NCI-H2227 treated with DMSO at 0.1 percent for 48 hours (cell line): ENCODE results near the gene EGFLAM.

ENCODE experiments used
- DNase-seq: peaks from one replicate; lab custom pipeline; 2025; lab: John Stamatoyannopoulos, UW

The EGFLAM gene

DNA sequence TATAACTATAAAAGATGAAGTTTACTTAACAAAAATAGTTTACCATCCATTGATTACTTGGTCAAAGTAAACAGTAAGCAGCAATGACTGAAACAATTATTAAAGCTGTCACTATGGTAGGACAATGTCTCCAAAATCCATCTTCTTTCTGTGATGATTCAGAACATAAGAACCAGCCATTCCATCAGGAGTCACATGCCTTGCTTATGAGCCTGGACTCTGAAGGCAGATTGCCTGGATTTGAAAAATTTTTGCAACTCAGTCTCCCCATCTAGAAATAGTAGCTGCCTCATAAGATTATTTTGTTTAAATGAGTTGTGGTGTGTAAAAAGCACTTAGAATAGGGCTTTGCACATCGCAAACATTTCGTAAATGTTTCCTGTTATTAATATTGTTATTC is 161.9 kb downstream of the EGFLAM start:
- no peak for DNase-seq

DNA sequence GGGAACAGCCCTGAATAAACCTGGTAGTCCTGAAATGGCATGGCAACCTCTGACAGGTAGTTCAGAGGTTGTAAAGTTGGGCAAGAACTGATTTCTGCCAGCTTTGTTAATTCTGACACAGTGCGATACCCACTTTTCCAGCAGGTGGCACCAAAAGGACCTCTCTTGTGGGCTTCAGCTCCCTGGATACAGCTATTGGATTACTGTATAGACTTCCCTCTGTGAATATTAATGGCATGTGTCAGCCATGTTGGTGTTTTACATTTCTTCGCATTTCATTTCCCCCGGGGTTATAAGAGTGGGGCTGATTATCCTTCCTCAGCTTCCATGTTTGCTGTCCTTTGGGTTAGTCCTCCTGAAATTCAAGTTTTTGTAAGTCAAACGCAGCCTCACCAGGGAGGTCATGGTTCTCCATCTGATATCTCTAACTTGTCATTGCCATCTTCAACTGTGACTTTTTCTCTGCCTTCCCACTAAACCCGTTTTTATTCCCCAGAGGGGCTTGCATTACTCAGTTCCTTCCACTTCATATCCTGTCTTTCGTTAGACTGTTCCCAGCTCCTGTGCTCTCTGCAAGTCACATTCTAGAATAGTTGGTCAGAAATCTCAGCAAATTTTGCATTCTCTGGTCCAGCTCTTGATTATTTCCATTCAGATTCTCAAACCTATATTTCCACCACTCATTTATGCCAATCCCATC is 162.5 kb downstream of the EGFLAM start:
- DNase-seq: peak; percentile 66

DNA sequence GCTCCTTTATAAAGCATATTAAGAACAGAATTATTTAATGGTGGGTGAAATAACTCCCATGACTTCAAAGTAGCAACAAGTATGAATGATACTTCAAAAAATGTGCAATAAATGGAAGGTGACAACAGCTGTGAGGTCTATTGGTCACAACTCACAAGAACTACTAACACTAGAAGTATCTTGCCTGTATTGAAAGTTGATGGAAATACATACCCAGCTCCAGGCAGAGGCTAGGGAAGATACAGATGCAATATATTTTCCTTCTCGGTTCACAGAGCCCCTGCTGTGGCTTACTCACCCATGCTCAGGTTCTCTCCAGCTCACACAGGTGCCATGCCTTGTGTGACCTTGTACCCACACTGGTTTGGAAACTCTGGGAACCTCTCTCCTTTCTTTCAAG is 164.3 kb downstream of the EGFLAM start:
- DNase-seq: no peak

DNA sequence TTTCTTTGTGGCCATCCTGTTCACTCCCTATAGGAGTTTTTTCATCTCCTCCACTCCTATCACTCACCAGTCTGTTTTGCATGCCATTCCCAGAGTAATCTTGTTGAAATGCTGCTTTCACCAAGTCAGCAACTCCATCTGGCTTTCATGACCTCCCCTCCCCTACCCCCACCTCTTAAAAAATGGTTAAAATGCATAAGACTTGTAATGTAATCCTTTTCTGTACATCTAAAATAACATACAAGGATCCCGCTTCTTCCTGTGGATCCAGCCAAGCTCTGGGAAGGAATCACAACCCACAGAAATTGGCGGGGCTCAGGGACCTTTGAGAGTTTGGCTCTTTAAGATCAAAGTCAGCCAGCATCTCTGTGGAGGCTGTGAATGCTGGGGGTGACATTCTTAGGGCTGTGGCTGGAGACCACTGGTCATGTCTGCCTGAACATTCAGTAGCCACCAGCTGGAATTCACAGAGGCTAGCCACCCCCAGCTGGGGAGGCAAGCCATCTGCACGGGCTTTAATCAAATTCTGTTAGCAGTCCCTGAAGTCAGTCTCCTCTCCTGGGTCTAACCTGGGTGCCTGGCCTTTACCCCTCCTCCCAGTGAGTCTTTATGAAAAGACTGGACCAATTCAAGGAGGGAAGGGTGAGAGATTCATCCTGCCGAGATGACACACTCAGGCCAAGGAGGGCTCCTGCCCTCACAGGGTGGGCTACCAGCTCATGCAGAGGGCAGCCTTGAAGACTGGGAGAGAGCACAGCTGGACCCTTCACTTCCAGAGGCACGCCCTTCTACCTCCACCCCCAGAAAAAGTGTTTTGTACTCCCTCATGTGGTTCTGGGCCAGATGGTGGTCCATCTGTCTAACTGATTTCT is 165.2 kb downstream of the EGFLAM start:
- no peak for DNase-seq

DNA sequence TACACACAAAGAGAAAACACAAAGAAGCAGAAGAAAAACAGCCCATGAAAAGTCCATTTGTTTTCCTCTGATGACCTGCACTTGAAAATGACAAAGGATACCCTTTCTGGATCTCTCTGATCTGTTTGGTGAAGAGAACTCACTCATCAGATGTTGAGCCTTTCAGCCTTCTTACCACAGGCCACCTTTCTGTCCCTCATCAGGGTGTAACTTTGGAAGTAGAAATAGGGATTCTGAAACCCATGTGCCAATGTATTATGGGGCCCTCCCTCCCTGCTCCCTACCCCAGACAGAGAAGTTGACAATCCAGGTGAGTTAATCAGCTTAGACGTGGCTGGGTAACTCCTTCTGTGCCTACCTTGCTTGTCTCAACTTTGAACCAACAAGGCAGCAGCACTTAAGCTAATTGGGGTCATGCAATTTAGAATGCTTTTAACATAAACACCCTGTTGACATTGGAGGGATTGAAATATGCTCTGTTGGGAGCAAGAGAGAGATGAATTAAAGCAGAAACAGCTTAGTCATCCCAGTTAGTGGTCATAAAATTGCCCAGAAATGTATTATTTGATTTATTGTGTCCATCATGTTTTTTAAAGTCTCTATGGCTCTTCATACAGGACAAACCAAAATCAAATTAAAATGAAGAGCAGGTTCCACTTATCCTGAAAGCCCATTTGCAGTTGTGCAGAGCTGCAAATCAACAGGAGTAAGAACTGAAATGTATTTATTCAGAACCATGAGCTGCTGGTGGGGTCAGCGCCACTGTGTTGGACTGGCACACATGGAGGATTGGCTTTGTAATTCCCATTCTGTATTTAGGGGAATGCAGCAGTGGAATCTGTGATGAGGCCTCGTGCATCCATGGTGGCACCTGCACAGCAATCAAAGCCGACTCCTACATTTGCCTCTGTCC is 166.0 kb downstream of the EGFLAM start:
- no peak for DNase-seq

DNA sequence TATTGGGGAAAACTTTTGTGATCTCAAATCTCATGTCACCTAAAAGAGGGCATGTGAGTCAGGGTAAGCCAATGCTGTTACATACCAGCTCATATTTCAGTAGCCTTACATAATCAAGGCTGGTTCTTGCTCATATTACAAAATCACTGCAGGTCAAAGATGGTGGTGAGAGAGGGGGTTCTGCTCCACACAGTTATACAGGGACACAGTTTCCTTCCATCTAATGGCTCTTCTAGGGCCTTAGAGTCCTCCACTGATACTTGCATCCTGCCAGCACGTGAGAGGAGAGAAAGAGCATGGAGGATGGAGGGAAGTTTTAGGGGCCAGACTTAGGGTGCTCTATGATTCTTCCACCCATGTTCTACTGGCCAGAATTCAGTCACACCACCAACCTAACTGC is 168.1 kb downstream of the EGFLAM start:
- DNase-seq: no peak

DNA sequence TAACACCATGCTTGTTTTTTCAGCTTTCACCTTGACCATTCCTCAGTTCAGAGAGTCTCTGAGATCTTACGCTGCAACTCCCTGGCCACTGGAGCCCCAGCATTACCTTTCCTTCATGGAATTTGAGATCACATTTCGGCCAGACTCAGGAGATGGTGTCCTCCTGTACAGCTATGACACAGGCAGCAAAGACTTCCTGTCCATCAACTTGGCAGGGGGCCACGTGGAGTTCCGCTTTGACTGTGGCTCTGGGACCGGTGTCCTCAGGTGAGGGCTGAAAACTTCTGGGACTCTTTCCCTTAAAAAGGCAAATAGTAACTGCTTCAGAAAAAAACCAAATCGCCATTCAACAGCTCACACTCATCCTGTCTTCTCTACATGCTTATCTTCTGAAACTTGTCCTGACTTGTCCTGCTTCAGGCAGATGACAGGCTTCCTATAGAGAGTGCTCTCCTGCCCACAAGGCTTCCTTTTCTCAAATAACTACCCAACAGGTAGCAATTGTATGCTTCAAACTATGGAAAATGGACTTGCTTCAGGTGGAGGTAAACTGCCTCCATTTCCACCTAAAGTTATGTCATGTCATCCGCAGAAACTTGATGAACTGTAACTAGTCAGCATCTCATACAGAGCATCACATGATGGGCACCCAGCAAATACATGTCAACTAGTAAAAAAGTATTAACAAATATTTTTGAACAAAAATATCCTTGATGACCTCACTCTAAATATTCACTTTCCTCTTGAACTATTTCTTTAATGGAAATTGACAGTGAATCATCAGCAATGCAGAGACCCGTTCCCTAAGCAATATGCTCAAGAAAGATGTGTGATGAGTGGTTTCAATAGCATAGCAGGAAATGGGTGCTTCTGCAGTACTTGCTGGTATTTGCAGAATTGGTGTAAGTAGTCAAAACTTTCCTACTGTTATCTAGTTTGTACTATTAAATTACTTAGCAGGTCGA is 168.9 kb downstream of the EGFLAM start:
- no peak for DNase-seq

DNA sequence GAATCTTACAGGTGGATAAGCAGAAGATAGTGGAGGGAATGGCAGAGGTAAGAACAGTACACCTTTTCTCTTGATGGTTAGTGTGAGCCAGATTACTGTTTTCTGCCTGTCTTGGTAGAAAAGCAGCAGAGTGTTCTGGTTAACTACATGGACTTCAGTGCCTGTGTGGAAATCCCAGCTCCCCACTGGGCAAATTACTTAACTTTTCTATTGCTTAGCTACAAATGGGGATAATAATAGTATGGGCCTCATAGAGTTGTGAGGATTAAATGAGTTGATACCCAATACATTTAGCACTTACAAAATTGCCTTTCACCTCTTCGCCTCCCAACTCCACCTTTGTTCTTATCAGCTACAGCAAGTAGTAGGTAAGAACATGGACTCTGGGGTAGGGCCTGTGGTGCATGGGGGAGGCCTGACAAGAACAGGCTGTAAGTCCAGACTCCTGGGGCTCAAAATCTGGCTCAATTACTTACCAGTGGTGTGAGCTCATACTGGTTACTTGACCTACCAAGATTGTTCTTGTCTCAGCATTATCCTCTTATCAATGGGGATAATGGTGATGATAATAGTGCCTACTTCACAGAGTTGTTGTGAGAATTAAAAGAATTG is 173.0 kb downstream of the EGFLAM start:
- peak; percentile 50 for DNase-seq

DNA sequence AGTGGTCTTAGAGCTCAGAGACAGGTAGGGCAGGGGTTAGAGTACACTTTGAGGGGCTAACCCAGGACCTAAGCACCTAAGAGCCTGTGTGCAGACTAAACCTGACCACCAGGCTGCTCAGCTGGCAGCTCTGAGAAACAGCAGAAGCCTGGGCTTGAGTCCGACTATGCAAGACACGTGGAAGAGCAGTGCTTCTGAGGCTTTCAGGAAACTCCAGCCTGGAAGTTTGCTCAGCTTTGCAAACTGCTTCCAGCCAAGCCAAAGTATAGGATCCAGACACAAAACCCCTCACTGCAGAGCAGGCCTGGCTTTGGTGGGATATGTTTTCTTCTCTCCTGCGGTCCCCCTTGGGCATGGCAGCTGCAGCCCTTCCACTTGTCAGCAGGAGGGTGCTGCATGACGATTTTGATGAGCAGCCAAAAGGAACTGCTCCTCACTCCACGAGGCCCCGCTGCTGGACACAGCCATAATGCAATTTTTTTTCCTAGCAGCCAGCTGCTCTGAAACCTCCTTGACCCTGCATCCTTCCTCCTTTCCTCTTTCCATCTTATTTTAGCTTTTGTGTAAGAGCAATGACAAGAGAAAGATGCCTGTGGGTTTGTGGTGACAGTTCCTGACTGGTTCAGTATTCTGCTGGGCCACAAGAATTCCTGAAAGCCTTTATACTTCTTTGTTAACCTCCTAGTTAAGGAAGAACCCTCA is 175.0 kb downstream of the EGFLAM start:
- no peak for DNase-seq

DNA sequence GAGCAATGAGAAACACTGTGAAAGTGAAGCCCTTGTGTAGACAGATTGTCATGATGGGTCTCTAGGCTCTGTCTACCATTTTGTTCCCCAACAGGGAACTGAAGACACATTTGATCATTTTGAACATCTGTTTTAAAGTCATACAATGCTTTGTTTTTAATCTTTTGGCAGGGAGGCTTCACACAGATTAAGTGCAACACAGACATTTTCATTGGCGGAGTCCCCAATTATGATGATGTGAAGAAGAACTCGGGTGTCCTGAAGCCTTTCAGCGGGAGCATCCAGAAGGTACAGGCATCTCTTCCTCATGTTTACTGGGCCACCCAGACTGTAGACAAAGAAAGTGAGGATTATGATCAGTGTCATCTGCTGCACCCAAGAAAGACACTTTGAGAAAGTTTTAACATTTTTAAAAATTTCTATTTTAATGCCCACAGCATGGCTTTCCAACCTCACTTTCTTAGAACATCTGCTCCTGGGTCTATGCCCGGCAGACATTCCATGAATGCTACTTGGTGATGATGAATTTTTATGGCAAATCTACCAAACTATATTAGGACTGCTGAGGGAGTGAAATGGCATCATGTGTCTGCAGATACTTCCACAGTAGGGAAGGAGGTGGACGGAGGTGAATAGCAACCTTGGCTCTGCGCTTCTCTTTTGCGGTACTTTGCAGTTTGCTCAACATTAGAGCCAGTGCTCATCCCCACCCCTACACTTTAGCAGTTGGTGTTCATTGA is 176.8 kb downstream of the EGFLAM start:
- no peak for DNase-seq

DNA sequence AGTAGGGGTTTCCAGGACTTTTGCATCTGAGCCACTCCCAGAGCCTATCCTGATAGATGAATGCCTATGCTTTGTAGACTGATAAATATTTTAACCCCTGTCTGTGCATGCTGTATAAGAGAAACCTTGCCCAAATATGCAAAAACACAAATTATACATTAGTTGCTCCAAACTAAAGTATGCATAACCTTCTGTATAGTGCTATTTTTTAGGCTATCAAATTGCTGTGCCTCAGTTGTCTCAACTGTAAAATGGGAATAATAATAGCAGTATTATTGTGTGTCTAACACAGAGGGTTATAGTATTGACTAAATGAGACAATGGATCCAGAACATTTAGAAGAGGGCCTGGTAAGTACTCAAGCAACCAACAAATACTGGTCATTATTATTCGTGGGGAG is 180.4 kb downstream of the EGFLAM start:
- DNase-seq: no peak

DNA sequence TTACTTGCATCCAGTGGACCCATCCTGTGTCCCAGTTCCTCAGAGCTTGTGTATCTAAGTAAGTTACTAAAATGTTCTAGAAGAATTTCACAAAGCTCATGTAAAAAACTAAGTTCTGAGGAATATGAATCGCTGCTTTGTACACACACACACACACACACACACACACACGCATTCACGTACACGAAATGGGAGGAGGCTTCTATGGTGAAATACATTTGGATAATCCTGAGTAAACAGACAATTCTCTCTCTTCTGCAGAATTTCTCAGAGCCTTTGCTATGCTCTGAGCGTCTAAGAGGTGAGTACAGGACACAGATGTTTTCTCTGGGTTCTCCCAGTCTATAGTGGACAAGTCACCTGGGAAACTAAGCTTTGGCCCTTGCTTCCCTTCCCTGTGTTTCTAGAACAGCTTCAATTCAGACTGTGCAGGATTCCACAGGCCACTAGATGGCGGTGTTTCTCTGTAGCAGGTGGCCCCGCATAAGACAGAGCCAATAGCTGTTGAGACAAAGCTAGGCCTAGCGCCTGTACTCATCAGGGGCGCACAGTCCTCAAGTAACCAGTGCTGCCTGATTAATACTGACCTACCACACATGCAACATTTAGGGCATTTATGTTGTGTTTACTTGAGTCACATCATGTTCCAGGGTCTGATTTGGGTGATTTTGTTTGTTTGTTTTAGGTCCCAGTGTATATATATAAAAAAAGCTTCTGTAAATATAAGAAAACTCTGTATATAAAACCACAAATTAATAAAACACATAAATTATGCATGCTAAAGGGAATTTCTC is 183.3 kb downstream of the EGFLAM start:
- peak; percentile 96 for DNase-seq

DNA sequence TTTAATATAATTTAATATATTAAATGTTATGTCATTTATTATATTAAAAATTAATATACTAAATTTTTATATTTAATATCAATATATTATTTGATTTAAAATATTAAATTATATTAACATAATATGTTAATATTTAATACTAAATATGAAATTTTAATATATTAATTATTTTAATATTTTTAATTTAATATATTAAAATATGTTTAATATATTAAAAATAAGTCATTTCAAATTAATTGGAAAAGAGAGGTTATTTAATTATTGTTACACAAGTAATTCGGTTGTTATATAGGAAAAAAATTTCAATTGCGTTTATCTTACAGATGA is 183.9 kb downstream of the EGFLAM start:
- no peak for DNase-seq

DNA sequence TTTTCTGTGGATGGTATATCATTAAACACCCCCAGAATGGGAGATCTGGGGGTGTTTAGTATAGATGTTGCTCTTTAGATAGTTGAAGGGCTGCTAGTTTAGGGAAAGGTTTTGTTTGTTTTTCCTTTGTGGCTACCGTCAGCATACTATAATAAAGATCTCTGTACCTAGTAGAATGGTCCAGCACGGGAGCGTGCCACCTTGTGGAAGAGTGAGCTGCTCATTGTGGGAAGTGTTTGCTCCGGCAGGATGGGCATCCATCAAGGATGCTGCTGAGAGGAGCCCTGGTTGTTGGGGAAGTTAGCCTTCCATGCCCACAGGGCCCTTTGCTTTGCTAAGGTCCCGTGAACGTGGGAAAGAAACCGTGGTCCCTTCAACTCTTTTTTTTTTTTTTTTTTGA is 185.0 kb downstream of the EGFLAM start:
- DNase-seq: no peak

DNA sequence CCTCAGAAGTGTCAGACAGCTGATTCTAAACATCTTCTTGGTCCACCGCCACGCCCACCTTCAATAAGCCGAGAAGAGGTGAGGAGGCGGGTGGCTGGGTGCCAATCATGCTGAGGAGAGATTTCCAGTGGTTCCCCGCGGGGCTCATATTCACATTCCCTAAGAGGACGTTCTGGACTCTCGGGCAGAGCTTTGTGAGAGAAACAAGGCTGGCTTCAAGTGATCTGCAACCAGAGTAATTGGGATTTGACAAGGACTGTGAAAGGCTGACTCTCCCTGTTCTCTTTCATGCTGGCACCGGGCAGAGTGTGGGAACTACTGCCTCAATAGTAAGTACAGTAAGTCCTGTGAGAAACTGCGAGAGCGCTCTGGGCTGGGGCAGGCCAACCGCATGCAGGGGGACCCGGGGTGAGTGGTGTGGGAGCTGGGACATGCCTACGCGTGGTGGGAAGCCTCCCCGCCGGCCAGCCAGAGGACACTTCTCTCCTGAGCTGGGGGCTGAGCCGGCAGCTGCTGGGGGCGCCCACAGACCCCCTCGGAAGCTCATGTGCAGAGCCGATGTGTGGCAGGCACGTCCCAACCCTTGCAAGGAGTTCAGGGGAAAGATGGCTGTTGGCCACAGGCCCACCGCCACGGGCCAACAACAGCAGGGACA is 187.1 kb downstream of the EGFLAM start:
- peak; percentile 46 for DNase-seq

DNA sequence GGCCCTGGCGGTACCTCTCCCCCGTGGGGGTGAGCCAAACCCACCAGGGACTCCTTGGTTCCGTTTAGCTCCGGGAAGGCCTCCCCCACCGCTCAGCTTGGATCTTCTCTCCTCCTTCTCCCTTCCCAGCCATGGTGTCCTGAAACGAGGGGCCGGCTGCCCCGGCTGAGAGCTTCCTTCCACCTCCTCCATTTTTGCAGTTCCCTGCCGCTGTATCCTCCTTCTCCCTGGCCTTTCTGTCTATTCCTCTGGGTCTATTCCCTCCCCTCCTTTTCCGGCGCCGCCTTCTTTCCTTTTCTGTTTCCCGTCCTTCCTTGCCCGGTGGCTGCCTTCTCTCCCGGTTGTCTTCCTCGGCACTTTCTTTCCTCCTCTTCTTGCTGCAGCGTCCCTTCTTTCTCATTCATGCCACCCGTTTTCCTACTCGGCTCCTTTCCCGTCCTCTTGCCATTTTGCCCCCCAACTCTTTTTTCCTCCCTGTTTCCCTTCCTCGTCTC is 187.7 kb downstream of the EGFLAM start:
- DNase-seq: no peak

DNA sequence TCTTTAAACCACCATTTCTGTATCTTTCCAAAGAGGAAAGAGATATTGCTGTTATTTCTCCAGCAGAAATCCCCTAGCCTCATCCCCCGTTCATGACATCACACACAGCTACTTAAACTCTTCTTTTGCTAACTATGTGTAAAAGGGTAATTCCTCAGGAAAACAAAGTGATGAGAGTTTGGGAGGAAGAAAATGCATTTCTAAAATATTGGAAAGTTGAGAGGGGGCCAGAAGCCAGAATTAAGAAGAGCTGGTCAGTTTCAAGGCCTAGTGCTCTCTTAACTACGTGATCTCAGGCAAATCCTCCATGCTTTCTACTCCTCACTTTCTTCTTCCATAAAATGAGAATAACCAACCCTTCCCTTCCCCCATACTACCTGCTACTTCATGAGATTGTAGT is 188.7 kb downstream of the EGFLAM start:
- no peak for DNase-seq

DNA sequence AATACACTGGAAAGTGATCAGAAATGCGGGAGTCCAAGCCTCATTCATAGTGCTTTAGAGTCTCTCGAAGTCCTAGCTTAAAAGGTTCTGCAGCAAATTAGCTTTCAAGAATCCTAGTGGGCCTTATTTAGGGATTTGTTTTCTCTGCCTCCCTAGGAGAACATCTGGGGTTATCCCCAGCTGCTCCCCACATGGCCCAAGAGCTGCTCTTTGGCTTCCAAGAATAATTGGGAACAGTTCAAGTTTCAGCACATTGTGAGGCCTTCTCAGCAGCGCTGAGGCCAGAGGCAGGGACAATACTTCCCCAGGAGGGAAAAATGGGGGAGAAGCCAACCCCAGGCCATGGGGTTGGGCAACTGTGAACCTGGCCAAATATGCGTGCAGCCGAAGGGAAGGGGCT is 189.4 kb downstream of the EGFLAM start:
- DNase-seq: no peak
